Osteoblast (primary cell): ENCODE results near the gene SLC7A9. TPM values are rescaled to one million over a fixed set of nuclear protein-coding genes. Genes with fewer than 3 reads are reported as not detected.
A peak's percentile ranks its signal among the peaks of the same experiment; 100 is the strongest.

ENCODE experiments used
- DNase-seq: peaks from one replicate; pipeline ENCODE4 v3.0.0; 2011; ENCODE audit warnings: low spot score, mixed read lengths; ENCODE audit not compliant: insufficient read length; ENCODE audit errors: missing footprints
- H2AFZ ChIP-seq: 2 replicates; pipeline ENCODE4 v1.6.0; 2011; ENCODE audit warnings: mild to moderate bottlenecking, low read length
- H3K27ac ChIP-seq: 2 replicates; pipeline ENCODE4 v1.5.1; 2011; ENCODE audit warnings: mild to moderate bottlenecking, low read depth, low read length, moderate library complexity
- H3K27me3 ChIP-seq: 2 replicates; pipeline ENCODE4 v1.6.0; 2012; ENCODE audit warnings: mild to moderate bottlenecking, control low read depth, inconsistent platforms, low read length, moderate library complexity; ENCODE audit not compliant: insufficient read depth
- H3K36me3 ChIP-seq: 2 replicates; pipeline ENCODE4 v1.5.1; 2011; ENCODE audit warnings: mild to moderate bottlenecking, low read length, control low read depth, moderate library complexity; ENCODE audit not compliant: insufficient read depth
- H3K4me1 ChIP-seq: 2 replicates; pipeline ENCODE4 v1.5.1; 2011; ENCODE audit warnings: mild to moderate bottlenecking, low read length, control low read depth, moderate library complexity; ENCODE audit not compliant: insufficient read depth
- H3K4me2 ChIP-seq: 2 replicates; pipeline ENCODE4 v1.6.0; 2011; ENCODE audit warnings: mild to moderate bottlenecking, low read length; ENCODE audit not compliant: insufficient read depth
- H3K4me3 ChIP-seq: fragments of 200-600 bp; sonication (generic); 3 replicates; pipeline ENCODE4 v1.5.1; 2012; ENCODE audit warnings: mild to moderate bottlenecking, low read length, inconsistent platforms; ENCODE audit not compliant: insufficient read depth
- H3K79me2 ChIP-seq: 2 replicates; pipeline ENCODE4 v1.6.0; 2012; ENCODE audit warnings: mild to moderate bottlenecking, low read length, control low read depth, inconsistent platforms; ENCODE audit not compliant: insufficient read depth
- H3K9me3 ChIP-seq: 2 replicates; pipeline ENCODE4 v1.5.1; 2011; ENCODE audit warnings: low read depth, low read length, control low read depth
- H4K20me1 ChIP-seq: 2 replicates; pipeline ENCODE4 v1.6.0; 2012; ENCODE audit warnings: mild to moderate bottlenecking, low read length, control low read depth; ENCODE audit not compliant: insufficient read depth
- total RNA-seq: library from RNA; depleted of rRNA; stranded (reverse); fragments of >200 nt; gene quantifications from 2 replicates; pipeline ENCODE4 v1.2.3, GENCODE V29; 2012
- TF ChIP-seq, protein P1 (sequence below): IDR thresholded peaks from 2 replicates; pipeline ENCODE4 v1.5.1; 2011; ENCODE audit warnings: mild to moderate bottlenecking, low read depth, low read length, moderate library complexity; ENCODE audit errors: extremely low read depth

Gene SLC7A9
- total RNA-seq, 1 donor, result under 0.01 TPM

DNA sequence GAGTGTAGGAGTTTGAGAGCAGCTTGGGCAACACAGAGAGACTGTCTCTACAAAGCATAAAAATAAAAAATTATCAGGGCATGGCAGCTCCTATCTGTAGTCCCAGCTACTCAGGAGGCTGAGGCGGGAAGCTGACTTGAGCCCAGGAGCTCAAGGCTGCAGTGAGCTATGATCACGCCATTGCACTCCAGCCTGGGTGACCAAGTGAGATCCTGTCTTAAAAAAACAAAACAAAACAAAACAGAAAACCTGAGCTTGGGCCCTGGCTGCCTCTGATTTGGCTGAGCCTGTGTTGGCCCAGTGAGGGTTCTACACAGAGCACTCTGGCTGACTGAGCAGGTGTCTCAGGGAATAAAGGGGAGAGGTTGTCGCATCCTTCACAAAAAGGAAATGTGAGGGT lies 8.0 kb downstream of the SLC7A9 start:
- Histone ChIP-seq H3K27ac (no peak overlapping the region), H3K79me2 (no peaks in the 10 kb centered on the region), H3K9me3 (no peaks in the 10 kb centered on the region), H3K36me3 (no peaks in the 10 kb centered on the region), H4K20me1 (no peaks in the 10 kb centered on the region), H3K4me2 (no peak overlapping the region), H3K27me3 (no peaks in the 10 kb centered on the region), H3K4me3 (no peak overlapping the region), H3K4me1 (no peaks in the 10 kb centered on the region), H2AFZ (no peak overlapping the region)
- TF ChIP-seq, protein P1, sequence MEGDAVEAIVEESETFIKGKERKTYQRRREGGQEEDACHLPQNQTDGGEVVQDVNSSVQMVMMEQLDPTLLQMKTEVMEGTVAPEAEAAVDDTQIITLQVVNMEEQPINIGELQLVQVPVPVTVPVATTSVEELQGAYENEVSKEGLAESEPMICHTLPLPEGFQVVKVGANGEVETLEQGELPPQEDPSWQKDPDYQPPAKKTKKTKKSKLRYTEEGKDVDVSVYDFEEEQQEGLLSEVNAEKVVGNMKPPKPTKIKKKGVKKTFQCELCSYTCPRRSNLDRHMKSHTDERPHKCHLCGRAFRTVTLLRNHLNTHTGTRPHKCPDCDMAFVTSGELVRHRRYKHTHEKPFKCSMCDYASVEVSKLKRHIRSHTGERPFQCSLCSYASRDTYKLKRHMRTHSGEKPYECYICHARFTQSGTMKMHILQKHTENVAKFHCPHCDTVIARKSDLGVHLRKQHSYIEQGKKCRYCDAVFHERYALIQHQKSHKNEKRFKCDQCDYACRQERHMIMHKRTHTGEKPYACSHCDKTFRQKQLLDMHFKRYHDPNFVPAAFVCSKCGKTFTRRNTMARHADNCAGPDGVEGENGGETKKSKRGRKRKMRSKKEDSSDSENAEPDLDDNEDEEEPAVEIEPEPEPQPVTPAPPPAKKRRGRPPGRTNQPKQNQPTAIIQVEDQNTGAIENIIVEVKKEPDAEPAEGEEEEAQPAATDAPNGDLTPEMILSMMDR, result no peak
- DNase-seq, result no peak

- H3K4me2 ChIP-seq, result no peak overlapping the region
- no peaks in the 10 kb centered on the region for H3K4me1 ChIP-seq
- no peaks in the 10 kb centered on the region for H3K27me3 ChIP-seq
- H3K36me3 ChIP-seq, result no peaks in the 10 kb centered on the region
- H4K20me1 ChIP-seq, result no peaks in the 10 kb centered on the region
- no peaks in the 10 kb centered on the region for H3K79me2 ChIP-seq
- no peak overlapping the region for H3K27ac ChIP-seq
- peak; percentile 27 for DNase-seq
- H3K4me3 ChIP-seq, result no peak overlapping the region
- no peaks in the 10 kb centered on the region for H3K9me3 ChIP-seq
- TF ChIP-seq, protein P1, result no peak
- H2AFZ ChIP-seq, result no peak overlapping the region
Measured at GRCh38 chr19:32859591-32859990, 10.0 kb downstream of the SLC7A9 start.

- TF ChIP-seq, protein P1, result no peak
- Histone ChIP-seq H3K79me2 (no peaks in the 10 kb centered on the region), H3K9me3 (no peaks in the 10 kb centered on the region), H4K20me1 (no peaks in the 10 kb centered on the region), H3K4me2 (no peak overlapping the region), H3K27me3 (no peaks in the 10 kb centered on the region), H3K27ac (no peak overlapping the region), H3K4me1 (no peaks in the 10 kb centered on the region), H3K4me3 (no peak overlapping the region), H3K36me3 (no peaks in the 10 kb centered on the region), H2AFZ (no peak overlapping the region)
- DNase-seq, result peak; percentile 50
Measured at GRCh38 chr19:32858559-32858958, 11.0 kb downstream of the SLC7A9 start.

DNA sequence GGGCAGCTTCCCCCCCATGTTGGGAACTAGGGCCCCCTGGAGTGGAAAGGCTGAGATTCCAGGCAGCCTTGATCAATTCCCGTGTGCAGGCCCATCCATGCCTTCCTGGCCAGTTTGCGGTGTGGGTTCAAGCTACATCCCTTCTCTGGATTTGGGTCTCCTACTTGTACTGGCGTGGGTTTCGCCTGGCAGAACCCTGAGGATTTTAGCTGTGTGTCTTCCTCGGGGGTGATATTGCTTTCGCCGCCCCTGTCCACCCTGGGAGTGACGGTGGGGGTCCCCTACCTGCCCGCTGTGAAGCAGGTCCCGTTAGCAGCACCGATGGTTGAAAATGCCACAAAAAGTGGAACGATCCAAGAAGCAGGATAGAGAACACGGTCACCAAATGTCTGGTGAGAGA lies 11.4 kb downstream of the SLC7A9 start:
- TF ChIP-seq, protein P1, result no peak
- H3K4me2 ChIP-seq, result no peak overlapping the region
- H3K79me2 ChIP-seq, result no peaks in the 10 kb centered on the region
- H2AFZ ChIP-seq, result no peak overlapping the region
- H3K4me3 ChIP-seq, result no peak overlapping the region
- DNase-seq, result peak; percentile 30
- H3K36me3 ChIP-seq, result no peaks in the 10 kb centered on the region
- no peaks in the 10 kb centered on the region for H3K4me1 ChIP-seq
- H3K27ac ChIP-seq, result no peak overlapping the region
- no peaks in the 10 kb centered on the region for H4K20me1 ChIP-seq
- no peaks in the 10 kb centered on the region for H3K9me3 ChIP-seq
- no peaks in the 10 kb centered on the region for H3K27me3 ChIP-seq
